MCF 10A (cell line): ENCODE results near the gene GOLIM4. TPM values are rescaled to one million over a fixed set of nuclear protein-coding genes. Genes with fewer than 3 reads are reported as not detected.

ENCODE experiments used
- BruUV-seq: library from RNA; stranded (reverse); fragments of 400-500 nt; replicated peaks from 2 replicates; lab custom pipeline; 2021; lab: Mats Ljungman, UMichigan
- CTCF ChIA-PET: fragments of 300-600 bp; sonication (Branson Sonifier 250); formaldehyde crosslinking; extraction: SDS; loops from one replicate; lab custom pipeline; 2021; ENCODE audit warnings: antibody characterized with exemption, inconsistent platforms; lab: Yijun Ruan, JAX
- POLR2A ChIA-PET: fragments of 300-600, 350-650 bp; sonication (Branson Sonifier 250); formaldehyde crosslinking; extraction: SDS; loops from one replicate; lab custom pipeline; 2020; ENCODE audit warnings: antibody characterized with exemption, inconsistent platforms; lab: Yijun Ruan, JAX
- DNase-seq: peaks from one replicate; pipeline ENCODE4 v3.0.0-alpha.2; 2018; ENCODE audit not compliant: unreplicated experiment
- H3K27ac Mint-ChIP-seq: one replicate; pipeline ENCODE4 v1.8.0; 2022; ENCODE audit warnings: mild to moderate bottlenecking, low read depth, mixed read lengths; ENCODE audit not compliant: unreplicated experiment
- H3K27me3 Mint-ChIP-seq: one replicate; pipeline ENCODE4 v1.8.0; 2022; ENCODE audit warnings: mixed read lengths; ENCODE audit not compliant: insufficient read depth, unreplicated experiment
- H3K36me3 Mint-ChIP-seq: one replicate; pipeline ENCODE4 v1.8.0; 2022; ENCODE audit warnings: mild to moderate bottlenecking, moderate library complexity, mixed read lengths; ENCODE audit not compliant: insufficient read depth, unreplicated experiment
- H3K4me1 Mint-ChIP-seq: one replicate; pipeline ENCODE4 v1.8.0; 2022; ENCODE audit warnings: mixed read lengths; ENCODE audit not compliant: insufficient read depth, unreplicated experiment
- H3K4me3 Mint-ChIP-seq: one replicate; pipeline ENCODE4 v1.8.0; 2022; ENCODE audit warnings: mild to moderate bottlenecking, moderate library complexity, mixed read lengths; ENCODE audit not compliant: unreplicated experiment
- H3K9me3 Mint-ChIP-seq: one replicate; pipeline ENCODE4 v1.8.0; 2022; ENCODE audit warnings: mixed read lengths; ENCODE audit not compliant: unreplicated experiment
- CTCF ChIP-seq: fragments of 200-600 bp; IDR thresholded peaks from one replicate; pipeline ENCODE4 v1.8.0; 2022; ENCODE audit warnings: antibody characterized with exemption, mild to moderate bottlenecking; ENCODE audit not compliant: unreplicated experiment
- intact Hi-C: fragments of 100-400 bp; cut with micrococcal nuclease; formaldehyde crosslinking; loops from 2 replicates; pipeline ENCODE4 v1.14.1; 2022
- total RNA-seq: library from RNA; stranded (reverse); gene quantifications from 2 replicates; pipeline ENCODE4 v1.2.3, GENCODE V29; 2022

The GOLIM4 gene
- total RNA-seq, 1 experiment from 2014 or later: 25.8 TPM

GRCh38 chr3:168028086-168028485 lies 67.6 kb downstream of the GOLIM4 start:
- peaks cover 64% of the 10 kb centered on the region for H3K36me3 Mint-ChIP-seq
- TF ChIP-seq CTCF: no peak
- BruUV-seq: no TSS peak

GRCh38 chr3:168026764-168027163 lies 69.0 kb downstream of the GOLIM4 start:
- POLR2A ChIA-PET: interaction anchor here (0.7 kb wide), 1 partner anchor 9 kb away, joined by 3 read pairs; no protein-coding TSS in a partner anchor
- Mint-ChIP-seq H3K9me3 (no peaks in the 10 kb centered on the region), H3K27ac (no peak overlapping the region), H3K4me3 (no peak overlapping the region), H3K36me3 (peaks cover 57% of the 10 kb centered on the region), H3K27me3 (no peaks in the 10 kb centered on the region), H3K4me1 (peaks cover 8% of the 10 kb centered on the region)
- CTCF ChIA-PET: interaction anchor here (0.7 to 6.9 kb wide), 4 partner anchors 15 to 799 kb away, joined by 3 to 58 read pairs (median 3); no protein-coding TSS in a partner anchor
- intact Hi-C loops: no loop called here
- no peak for DNase-seq
- no peak for TF ChIP-seq CTCF
- no TSS peak for BruUV-seq

More at GRCh38 chr3:168028086-168028485, 67.6 kb downstream of the GOLIM4 start:
- no peaks in the 10 kb centered on the region for H3K27me3 Mint-ChIP-seq
- intact Hi-C loops: no loop called here
- ChIA-PET POLR2A (no interaction called here), CTCF (interaction anchor here (0.7 to 6.9 kb wide), 4 partner anchors 13 to 713 kb away, joined by 3 to 58 read pairs (median 4); no protein-coding TSS in a partner anchor)
- H3K9me3 Mint-ChIP-seq: no peaks in the 10 kb centered on the region
- H3K4me1 Mint-ChIP-seq: peaks cover 8% of the 10 kb centered on the region
- no peak overlapping the region for H3K27ac Mint-ChIP-seq
- no peak overlapping the region for H3K4me3 Mint-ChIP-seq
- no peak for DNase-seq

GRCh38 chr3:168025076-168025475 lies 70.6 kb downstream of the GOLIM4 start:
- DNase-seq: peak; percentile 21
- peaks cover 60% of the 10 kb centered on the region for H3K36me3 Mint-ChIP-seq

GRCh38 chr3:168024537-168024941 lies 71.2 kb downstream of the GOLIM4 start:
- intact Hi-C loops: no loop called here
- no peak for TF ChIP-seq CTCF
- H3K27ac Mint-ChIP-seq: peak overlapping the region; percentile 89
- POLR2A ChIA-PET: no interaction called here
- no TSS peak for BruUV-seq
- peaks cover 8% of the 10 kb centered on the region for H3K4me1 Mint-ChIP-seq
- H3K27me3 Mint-ChIP-seq: no peaks in the 10 kb centered on the region
- H3K9me3 Mint-ChIP-seq: no peaks in the 10 kb centered on the region
- H3K36me3 Mint-ChIP-seq: peaks cover 54% of the 10 kb centered on the region
- CTCF ChIA-PET: no interaction called here
- H3K4me3 Mint-ChIP-seq: no peak overlapping the region
- DNase-seq: peak; percentile 68

More at GRCh38 chr3:168025076-168025475, 70.6 kb downstream of the GOLIM4 start:
- Mint-ChIP-seq H3K27ac (peak overlapping the region; percentile 89), H3K4me1 (peaks cover 8% of the 10 kb centered on the region), H3K4me3 (no peak overlapping the region), H3K9me3 (no peaks in the 10 kb centered on the region), H3K27me3 (no peaks in the 10 kb centered on the region)
- BruUV-seq: no TSS peak
- no peak for TF ChIP-seq CTCF
- ChIA-PET CTCF (interaction anchor here (0.5 kb wide), 1 partner anchor 283 kb away, joined by 3 read pairs; no protein-coding TSS in a partner anchor), POLR2A (no interaction called here)
- intact Hi-C loops: no loop called here
